ENCODE results near the gene ARSB. TPM values are rescaled to one million over a fixed set of nuclear protein-coding genes. Genes with fewer than 3 reads are reported as not detected.

ARSB gene
- total and polyA plus RNA-seq, 8 donors = 0.58 to 35.6 (median 7.6) TPM

GRCh38 chr5:78975035-78975434, 10.1 kb downstream of the ARSB start:
- H3K27ac ChIP-seq = no peak overlapping the region
- H3K4me3 ChIP-seq = no peak overlapping the region
- DNase-seq = no peak
- no peaks in the 10 kb centered on the region for H3K36me3 ChIP-seq
- TF ChIP-seq CTCF (IDR thresholded peaks at IDR 0.05) (no peak), POLR2AphosphoS5 (IDR thresholded peaks at IDR 0.05) (no peak), EP300 (IDR thresholded peaks at IDR 0.05) (no peak), POLR2A (IDR thresholded peaks at IDR 0.05) (no peak)
- no peaks in the 10 kb centered on the region for H3K9me3 ChIP-seq
- intact Hi-C loops (cut with DNase I; ENCODE audit: low total_unique reads) = no loop called here
- H3K27me3 ChIP-seq = no peaks in the 10 kb centered on the region
- H3K4me1 ChIP-seq = peaks cover 6 to 44% (median 32%) of the 10 kb centered on the region in 4 donors
- 91 to 96% (median 93%) methylated on average over 8 of the region's 8 CpGs for WGBS, 5 donors

GRCh38 chr5:78974601-78975000, 10.5 kb downstream of the ARSB start:
- Histone ChIP-seq H3K9me3 (no peaks in the 10 kb centered on the region), H3K27ac (no peak overlapping the region), H3K27me3 (no peaks in the 10 kb centered on the region), H3K36me3 (no peaks in the 10 kb centered on the region), H3K4me3 (no peak overlapping the region), H3K4me1 (peaks cover 6 to 39% (median 31%) of the 10 kb centered on the region in 4 donors)
- TF ChIP-seq POLR2A (IDR thresholded peaks at IDR 0.05) (no peak), POLR2AphosphoS5 (IDR thresholded peaks at IDR 0.05) (no peak), EP300 (IDR thresholded peaks at IDR 0.05) (no peak), CTCF (IDR thresholded peaks at IDR 0.05) (no peak)
- intact Hi-C loops (cut with DNase I; ENCODE audit: low total_unique reads) = no loop called here
- DNase-seq = no peak
- 49 to 54% (median 52%) methylated on average over 2 of the region's 2 CpGs for WGBS, 5 donors

- Histone ChIP-seq H3K4me3 (no peak overlapping the region), H3K36me3 (no peaks in the 10 kb centered on the region), H3K9me3 (no peaks in the 10 kb centered on the region), H3K27me3 (no peaks in the 10 kb centered on the region), H3K27ac (no peak overlapping the region), H3K4me1 (peaks cover 6 to 37% (median 29%) of the 10 kb centered on the region in 4 donors)
- no peak for TF ChIP-seq POLR2AphosphoS5 (IDR thresholded peaks at IDR 0.05)
- no peak for TF ChIP-seq CTCF (IDR thresholded peaks at IDR 0.05)
- TF ChIP-seq EP300 (IDR thresholded peaks at IDR 0.05) = no peak
- no peak for TF ChIP-seq POLR2A (IDR thresholded peaks at IDR 0.05)
- intact Hi-C loops (cut with DNase I; ENCODE audit: low total_unique reads) = no loop called here
- WGBS, 5 donors = 51 to 65% (median 57%) methylated on average over 5 of the region's 5 CpGs
- peak in 1 of 2 donors; percentile 37 for DNase-seq
These were observed 11.1 kb downstream of the ARSB start for GRCh38 chr5:78974011-78974410.

- H3K4me3 ChIP-seq = peak overlapping the region in 1 of 4 donors; percentile 9
- H3K36me3 ChIP-seq = peaks cover 0 to 5% (median 2%) of the 10 kb centered on the region in 4 donors
- H3K27me3 ChIP-seq = no peaks in the 10 kb centered on the region
- TF ChIP-seq EP300 (IDR thresholded peaks at IDR 0.05) = no peak
- no peak for TF ChIP-seq POLR2A (IDR thresholded peaks at IDR 0.05)
- TF ChIP-seq POLR2AphosphoS5 (IDR thresholded peaks at IDR 0.05) = no peak
- no peak for TF ChIP-seq CTCF (IDR thresholded peaks at IDR 0.05)
- H3K9me3 ChIP-seq = no peaks in the 10 kb centered on the region
- intact Hi-C loops (cut with DNase I; ENCODE audit: low total_unique reads) = no loop called here
- peaks cover 6 to 37% (median 29%) of the 10 kb centered on the region in 4 donors for H3K4me1 ChIP-seq
- H3K27ac ChIP-seq = peak overlapping the region in 2 of 5 donors; percentile 34 to 47
- WGBS, 5 donors = 28 to 36% (median 33%) methylated on average over 7 of the region's 7 CpGs
- DNase-seq = peak; percentile 43 to 85
These were observed 12.3 kb downstream of the ARSB start for GRCh38 chr5:78972654-78973428.
